Stimulated activated CD4-positive, alpha-beta T cell treated with anti-CD3 and anti-CD28 coated beads, Interleukin-15, amount 100 ng/mL, for 1 hour (primary cell): Measurements from ENCODE around the gene TLE2.

Experiments
- DNase-seq, 2 donors: peaks; one replicate each; pipeline ENCODE4 v3.0.0-alpha.2; 2020; ENCODE audit warnings: low read depth in 1 of 2, low spot score in 1 of 2

The TLE2 gene

GRCh38 chr19:3029065-3029923, at the start of gene TLE2:
TSS of gene TLE2 (minus strand) at chr19:3029280. CDS start at chr19:3028904, 376 bp downstream.
- no peak for DNase-seq

GRCh38 chr19:3075605-3076431, 46.7 kb upstream of the TLE2 start:
- DNase-seq = peak; percentile 65 to 78

GRCh38 chr19:3073931-3074595, 45.0 kb upstream of the TLE2 start:
- no peak for DNase-seq

GRCh38 chr19:3073159-3073563, 44.1 kb upstream of the TLE2 start:
- no peak for DNase-seq

GRCh38 chr19:3071768-3072167, 42.7 kb upstream of the TLE2 start:
- no peak for DNase-seq

- no peak for DNase-seq
These were observed 39.0 kb upstream of the TLE2 start for GRCh38 chr19:3068071-3068470.

- no peak for DNase-seq
These were observed 38.5 kb upstream of the TLE2 start for GRCh38 chr19:3067563-3067962.

- DNase-seq = no peak
These were observed 37.5 kb upstream of the TLE2 start for GRCh38 chr19:3066482-3067049.

GRCh38 chr19:3065675-3066357, 36.7 kb upstream of the TLE2 start:
- DNase-seq = no peak

GRCh38 chr19:3064011-3064330, 34.9 kb upstream of the TLE2 start:
- DNase-seq = no peak

GRCh38 chr19:3062165-3063105, 33.4 kb upstream of the TLE2 start, which contains the start of gene TLE5:
TSS of gene TLE5 (minus strand) at chr19:3062495. CDS start at chr19:3062200, 295 bp downstream.
- peak; percentile 59 to 62 for DNase-seq

- peak; percentile 42 to 64 for DNase-seq
These were observed 32.4 kb upstream of the TLE2 start for GRCh38 chr19:3061182-3062161.

- DNase-seq = no peak
These were observed 31.7 kb upstream of the TLE2 start for GRCh38 chr19:3060857-3061181.

- no peak for DNase-seq
These were observed 30.6 kb upstream of the TLE2 start for GRCh38 chr19:3059653-3060052.

GRCh38 chr19:3058821-3059314, 29.8 kb upstream of the TLE2 start:
- DNase-seq = no peak

GRCh38 chr19:3058009-3058820, 29.1 kb upstream of the TLE2 start:
- no peak for DNase-seq

GRCh38 chr19:3057275-3057714, 28.2 kb upstream of the TLE2 start:
- DNase-seq = no peak
